HepG2 (cell line): Measurements from ENCODE around the gene HAGH. TPM values are rescaled to one million over a fixed set of nuclear protein-coding genes. Genes with fewer than 3 reads are reported as not detected.

ENCODE experiments used
- CCDC6 ChIP-seq: sonication (generic); formaldehyde crosslinking; IDR thresholded peaks from 2 replicates; pipeline ENCODE4 v1.8.1; 2022; ENCODE audit warnings: mild to moderate bottlenecking, missing genetic modification reagents, moderate library complexity
- CHD2 ChIP-seq: IDR thresholded peaks from 2 replicates; pipeline ENCODE4 v1.6.1; 2011; ENCODE audit warnings: low read depth, low read length, improper control_type of control experiment
- DMAP1 ChIP-seq: IDR thresholded peaks from 2 replicates; pipeline ENCODE4 v1.6.1; 2016
- ELF3 ChIP-seq: IDR thresholded peaks from 2 replicates; pipeline ENCODE4 v1.6.1; 2016; ENCODE audit warnings: missing genetic modification reagents, missing compliant biosample characterization
- KLF6 ChIP-seq: IDR thresholded peaks from 2 replicates; pipeline ENCODE4 v1.8.0; 2016; ENCODE audit warnings: missing biosample characterization, missing genetic modification reagents
- MLLT10 ChIP-seq: sonication (generic); formaldehyde crosslinking; IDR thresholded peaks from 2 replicates; pipeline ENCODE4 v1.4.0; 2020; ENCODE audit warnings: missing genetic modification reagents
- REPIN1 ChIP-seq: sonication (generic); formaldehyde crosslinking; IDR thresholded peaks from 2 replicates; pipeline ENCODE4 v1.8.0; 2022; ENCODE audit warnings: missing genetic modification reagents, low read depth, mild to moderate bottlenecking, borderline replicate concordance
- SIN3A ChIP-seq: IDR thresholded peaks from 2 replicates; pipeline ENCODE4 v1.6.1; 2011; ENCODE audit warnings: low read depth, mild to moderate bottlenecking, control low read depth, low read length, borderline replicate concordance
- ZBTB8A ChIP-seq: sonication (generic); formaldehyde crosslinking; IDR thresholded peaks from 2 replicates; pipeline ENCODE4 v1.4.0; 2020; ENCODE audit warnings: mild to moderate bottlenecking, low read depth, missing genetic modification reagents, borderline replicate concordance
- ZFP41 ChIP-seq: sonication (generic); formaldehyde crosslinking; IDR thresholded peaks from 2 replicates; pipeline ENCODE4 v1.4.0; 2020; ENCODE audit warnings: mild to moderate bottlenecking, missing genetic modification reagents, borderline replicate concordance
- ZNF235 ChIP-seq: sonication (generic); formaldehyde crosslinking; IDR thresholded peaks from 2 replicates; pipeline ENCODE4 v1.8.1; 2023; ENCODE audit warnings: mild to moderate bottlenecking, missing genetic modification reagents, borderline replicate concordance
- ZNF317 ChIP-seq: sonication (generic); formaldehyde crosslinking; IDR thresholded peaks from 2 replicates; pipeline ENCODE4 v1.5.0; 2020; ENCODE audit warnings: mild to moderate bottlenecking, missing genetic modification reagents
- ZNF326 ChIP-seq: sonication (generic); formaldehyde crosslinking; IDR thresholded peaks from 2 replicates; pipeline ENCODE4 v1.4.0; 2020; ENCODE audit warnings: missing genetic modification reagents, borderline replicate concordance
- ZNF383 ChIP-seq: sonication (generic); formaldehyde crosslinking; IDR thresholded peaks from 2 replicates; pipeline ENCODE4 v1.4.0; 2020; ENCODE audit warnings: missing genetic modification reagents, mild to moderate bottlenecking, borderline replicate concordance
- polyA plus RNA-seq, 8 experiments: library from polyadenylated mRNA; depleted of rRNA in 3 of 8; stranded (reverse) in 7 of 8; unstranded in 1 of 8; fragments of >200 nt; fragmentation: Illumina TruSeq in 4 of 8; extraction: Trizol in 4 of 8; gene quantifications; 2 replicates each; pipeline versions ENCODE4 v1.2.1 to v1.2.3, GENCODE V29; 2011 to 2016; ENCODE audit warnings: low read depth in 4 of 8, missing spikeins in 1 of 8, mixed read lengths in 1 of 8; ENCODE audit not compliant: insufficient read depth in 1 of 8
- total RNA-seq, 5 experiments: library from RNA; depleted of rRNA; stranded (reverse); fragments of >200 nt; fragmentation: Illumina TruSeq; extraction: Trizol; gene quantifications; 2 replicates each; pipeline ENCODE4 v1.2.3, GENCODE V29; 2016; ENCODE audit warnings: low read depth in 1 of 5
- TF ChIP-seq, protein P1 (sequence below): fragments of 450-650 bp; IDR thresholded peaks from 2 replicates; pipeline ENCODE4 v1.6.1; 2017
- TF ChIP-seq, protein P2 (sequence below): IDR thresholded peaks from 2 replicates; pipeline ENCODE4 v1.6.1; 2012; ENCODE audit warnings: low read length, improper control_type of control experiment
- TF ChIP-seq, protein P3 (sequence below): sonication (generic); formaldehyde crosslinking; IDR thresholded peaks from 2 replicates; pipeline ENCODE4 v1.4.0; 2020; ENCODE audit warnings: missing genetic modification reagents, borderline replicate concordance

Gene HAGH
- total and polyA plus RNA-seq, 2 of the 13 experiments (the other 11 are each of a cell fraction or from before 2014, with no cell fraction given) = 70.4 to 95.4 TPM

DNA sequence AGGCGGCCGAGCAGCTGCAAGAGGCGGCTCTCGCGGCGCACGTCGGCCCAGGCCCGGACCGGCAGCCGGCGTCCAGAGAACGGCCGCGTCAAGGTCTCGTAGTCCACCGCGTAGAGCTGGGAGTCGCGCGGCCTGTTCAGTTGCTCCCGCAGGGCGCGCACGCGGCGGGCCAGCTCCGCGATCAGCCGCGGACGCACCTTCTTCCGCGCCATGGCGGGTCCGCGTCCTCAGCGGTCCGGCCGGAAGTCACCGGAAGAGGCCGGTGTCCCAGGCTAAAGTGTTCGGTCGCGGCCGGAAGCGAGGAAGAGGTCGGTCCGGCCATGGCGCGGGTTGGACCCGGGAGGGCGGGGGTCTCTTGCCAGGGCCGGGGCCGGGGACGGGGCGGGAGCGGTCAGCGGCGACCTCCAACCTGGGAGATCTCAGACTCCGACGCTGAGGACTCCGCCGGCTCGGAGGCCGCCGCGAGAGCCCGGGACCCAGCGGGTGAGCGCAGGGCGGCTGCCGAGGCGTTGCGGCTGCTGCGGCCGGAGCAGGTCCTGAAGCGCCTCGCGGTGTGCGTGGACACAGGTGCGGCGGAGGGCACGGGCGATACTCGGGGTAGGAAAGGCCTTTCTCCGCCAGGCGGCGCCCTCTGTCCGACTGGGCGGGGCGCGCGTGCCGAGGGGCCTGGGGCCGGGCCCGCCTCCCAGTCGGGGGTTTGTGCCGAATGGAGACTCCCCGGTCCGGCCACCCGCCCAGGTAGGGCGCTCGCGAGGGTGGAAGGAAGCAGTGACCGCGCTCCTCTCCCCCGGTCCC lies 53.5 kb downstream of the HAGH start, which contains the start of gene MRPS34 (continued):
- TF ChIP-seq ZFP41 (CRISPR knock-in tag) = no peak
- no peak for TF ChIP-seq ZNF317 (CRISPR knock-in tag)
- peak; percentile 98 for TF ChIP-seq DMAP1
- no peak for TF ChIP-seq ZNF326 (CRISPR knock-in tag)
- TF ChIP-seq CCDC6 = peak; percentile 87
- TF ChIP-seq ZBTB8A (CRISPR knock-in tag) = no peak
- peak; percentile 60; the same call in 1 of the 2 replicates for TF ChIP-seq SIN3A
- TF ChIP-seq, protein P1, sequence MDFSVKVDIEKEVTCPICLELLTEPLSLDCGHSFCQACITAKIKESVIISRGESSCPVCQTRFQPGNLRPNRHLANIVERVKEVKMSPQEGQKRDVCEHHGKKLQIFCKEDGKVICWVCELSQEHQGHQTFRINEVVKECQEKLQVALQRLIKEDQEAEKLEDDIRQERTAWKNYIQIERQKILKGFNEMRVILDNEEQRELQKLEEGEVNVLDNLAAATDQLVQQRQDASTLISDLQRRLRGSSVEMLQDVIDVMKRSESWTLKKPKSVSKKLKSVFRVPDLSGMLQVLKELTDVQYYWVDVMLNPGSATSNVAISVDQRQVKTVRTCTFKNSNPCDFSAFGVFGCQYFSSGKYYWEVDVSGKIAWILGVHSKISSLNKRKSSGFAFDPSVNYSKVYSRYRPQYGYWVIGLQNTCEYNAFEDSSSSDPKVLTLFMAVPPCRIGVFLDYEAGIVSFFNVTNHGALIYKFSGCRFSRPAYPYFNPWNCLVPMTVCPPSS = no peak
- TF ChIP-seq, protein P2, sequence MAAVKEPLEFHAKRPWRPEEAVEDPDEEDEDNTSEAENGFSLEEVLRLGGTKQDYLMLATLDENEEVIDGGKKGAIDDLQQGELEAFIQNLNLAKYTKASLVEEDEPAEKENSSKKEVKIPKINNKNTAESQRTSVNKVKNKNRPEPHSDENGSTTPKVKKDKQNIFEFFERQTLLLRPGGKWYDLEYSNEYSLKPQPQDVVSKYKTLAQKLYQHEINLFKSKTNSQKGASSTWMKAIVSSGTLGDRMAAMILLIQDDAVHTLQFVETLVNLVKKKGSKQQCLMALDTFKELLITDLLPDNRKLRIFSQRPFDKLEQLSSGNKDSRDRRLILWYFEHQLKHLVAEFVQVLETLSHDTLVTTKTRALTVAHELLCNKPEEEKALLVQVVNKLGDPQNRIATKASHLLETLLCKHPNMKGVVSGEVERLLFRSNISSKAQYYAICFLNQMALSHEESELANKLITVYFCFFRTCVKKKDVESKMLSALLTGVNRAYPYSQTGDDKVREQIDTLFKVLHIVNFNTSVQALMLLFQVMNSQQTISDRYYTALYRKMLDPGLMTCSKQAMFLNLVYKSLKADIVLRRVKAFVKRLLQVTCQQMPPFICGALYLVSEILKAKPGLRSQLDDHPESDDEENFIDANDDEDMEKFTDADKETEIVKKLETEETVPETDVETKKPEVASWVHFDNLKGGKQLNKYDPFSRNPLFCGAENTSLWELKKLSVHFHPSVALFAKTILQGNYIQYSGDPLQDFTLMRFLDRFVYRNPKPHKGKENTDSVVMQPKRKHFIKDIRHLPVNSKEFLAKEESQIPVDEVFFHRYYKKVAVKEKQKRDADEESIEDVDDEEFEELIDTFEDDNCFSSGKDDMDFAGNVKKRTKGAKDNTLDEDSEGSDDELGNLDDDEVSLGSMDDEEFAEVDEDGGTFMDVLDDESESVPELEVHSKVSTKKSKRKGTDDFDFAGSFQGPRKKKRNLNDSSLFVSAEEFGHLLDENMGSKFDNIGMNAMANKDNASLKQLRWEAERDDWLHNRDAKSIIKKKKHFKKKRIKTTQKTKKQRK = no peak
- no peak for TF ChIP-seq MLLT10 (CRISPR knock-in tag)
- TF ChIP-seq, protein P3, sequence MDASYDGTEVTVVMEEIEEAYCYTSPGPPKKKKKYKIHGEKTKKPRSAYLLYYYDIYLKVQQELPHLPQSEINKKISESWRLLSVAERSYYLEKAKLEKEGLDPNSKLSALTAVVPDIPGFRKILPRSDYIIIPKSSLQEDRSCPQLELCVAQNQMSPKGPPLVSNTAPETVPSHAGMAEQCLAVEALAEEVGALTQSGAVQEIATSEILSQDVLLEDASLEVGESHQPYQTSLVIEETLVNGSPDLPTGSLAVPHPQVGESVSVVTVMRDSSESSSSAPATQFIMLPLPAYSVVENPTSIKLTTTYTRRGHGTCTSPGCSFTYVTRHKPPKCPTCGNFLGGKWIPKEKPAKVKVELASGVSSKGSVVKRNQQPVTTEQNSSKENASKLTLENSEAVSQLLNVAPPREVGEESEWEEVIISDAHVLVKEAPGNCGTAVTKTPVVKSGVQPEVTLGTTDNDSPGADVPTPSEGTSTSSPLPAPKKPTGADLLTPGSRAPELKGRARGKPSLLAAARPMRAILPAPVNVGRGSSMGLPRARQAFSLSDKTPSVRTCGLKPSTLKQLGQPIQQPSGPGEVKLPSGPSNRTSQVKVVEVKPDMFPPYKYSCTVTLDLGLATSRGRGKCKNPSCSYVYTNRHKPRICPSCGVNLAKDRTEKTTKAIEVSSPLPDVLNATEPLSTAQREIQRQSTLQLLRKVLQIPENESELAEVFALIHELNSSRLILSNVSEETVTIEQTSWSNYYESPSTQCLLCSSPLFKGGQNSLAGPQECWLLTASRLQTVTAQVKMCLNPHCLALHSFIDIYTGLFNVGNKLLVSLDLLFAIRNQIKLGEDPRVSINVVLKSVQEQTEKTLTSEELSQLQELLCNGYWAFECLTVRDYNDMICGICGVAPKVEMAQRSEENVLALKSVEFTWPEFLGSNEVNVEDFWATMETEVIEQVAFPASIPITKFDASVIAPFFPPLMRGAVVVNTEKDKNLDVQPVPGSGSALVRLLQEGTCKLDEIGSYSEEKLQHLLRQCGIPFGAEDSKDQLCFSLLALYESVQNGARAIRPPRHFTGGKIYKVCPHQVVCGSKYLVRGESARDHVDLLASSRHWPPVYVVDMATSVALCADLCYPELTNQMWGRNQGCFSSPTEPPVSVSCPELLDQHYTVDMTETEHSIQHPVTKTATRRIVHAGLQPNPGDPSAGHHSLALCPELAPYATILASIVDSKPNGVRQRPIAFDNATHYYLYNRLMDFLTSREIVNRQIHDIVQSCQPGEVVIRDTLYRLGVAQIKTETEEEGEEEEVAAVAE (CRISPR knock-in tag) = no peak; the same call in 1 of the 2 replicates
- no peak for TF ChIP-seq ZNF383 (CRISPR knock-in tag)
- TF ChIP-seq CHD2 = peak; percentile 21; the same call in 1 of the 2 replicates
- peak; percentile 87 for TF ChIP-seq KLF6 (CRISPR knock-in tag)
- TF ChIP-seq REPIN1 = peak; percentile 94
- peak; percentile 51 for TF ChIP-seq ELF3 (CRISPR knock-in tag)
- TF ChIP-seq ZNF235 (CRISPR knock-in tag) = no peak
